Endothelial cell of umbilical vein (primary cell): ENCODE measurements around the gene FNBP1L. TPM values are rescaled to one million over a fixed set of nuclear protein-coding genes. Genes with fewer than 3 reads are reported as not detected.
A peak's percentile ranks its signal among the peaks of the same experiment; 100 is the strongest.

Source experiments
- BruUV-seq: library from RNA; stranded (reverse); fragments of 400-500 nt; replicated peaks from 2 replicates; lab custom pipeline; 2021; lab: Mats Ljungman, UMichigan
- CTCF ChIA-PET: fragments of 300-600, 350-600 bp; sonication (Branson Sonifier 250); formaldehyde crosslinking; loops from one replicate; lab custom pipeline; 2021; ENCODE audit warnings: antibody characterized with exemption, inconsistent platforms; lab: Charles Lee
- POLR2A ChIA-PET: fragments of 300-600, 350-600 bp; sonication (Branson Sonifier 250); formaldehyde crosslinking; loops from one replicate; lab custom pipeline; 2021; ENCODE audit warnings: antibody characterized with exemption, inconsistent platforms; lab: Charles Lee
- DNase-seq: peaks from one replicate; pipeline ENCODE4 v3.0.0-alpha.2; 2011; ENCODE audit warnings: low read depth, low spot score
- FAIRE-seq: peaks from 2 replicates; lab custom pipeline; 2011; peaks lifted over from hg19 to GRCh38; lab: Jason Lieb, UNC
- H2AFZ ChIP-seq: 2 replicates; pipeline ENCODE4 v1.6.0; 2012; ENCODE audit warnings: low read depth, low read length, control low read depth, inconsistent platforms
- H3K27ac ChIP-seq: 2 replicates; pipeline ENCODE4 v1.5.1; 2011; ENCODE audit warnings: low read depth, mild to moderate bottlenecking, control low read depth, low read length, moderate library complexity; ENCODE audit not compliant: insufficient read depth
- H3K27me3 ChIP-seq, 2 experiments: 2 replicates each; pipeline versions ENCODE4 v1.6.0 to v1.6.1; 2011; ENCODE audit warnings: low read length in 2 of 2, mixed read lengths in 1 of 2; ENCODE audit not compliant: control insufficient read depth in 2 of 2, insufficient read depth in 2 of 2
- H3K36me3 ChIP-seq, 2 experiments: 2 replicates in 1 of 2; 3 replicates in 1 of 2; pipeline ENCODE4 v1.5.1; 2011; ENCODE audit warnings: low read length in 2 of 2, mild to moderate bottlenecking in 1 of 2, moderate library complexity in 1 of 2; ENCODE audit not compliant: control insufficient read depth in 2 of 2, insufficient read depth in 2 of 2; ENCODE audit errors: extremely low read depth in 1 of 2
- H3K4me1 ChIP-seq: 3 replicates; pipeline ENCODE4 v1.5.1; 2011; ENCODE audit warnings: mild to moderate bottlenecking, low read length; ENCODE audit not compliant: control insufficient read depth, insufficient read depth; ENCODE audit errors: extremely low read depth
- H3K4me2 ChIP-seq: 2 replicates; pipeline ENCODE4 v1.6.1; 2011; ENCODE audit warnings: low read length, control low read depth, mixed read lengths; ENCODE audit not compliant: insufficient read depth
- H3K4me3 ChIP-seq, 3 experiments: fragments of 200-600 bp in 1 of 3; sonication (generic), shearing (Covaris generic) in 1 of 3; replicated peaks in 1 of 3; 2 replicates each; pipeline ENCODE4 v1.5.1; 2011 to 2016; ENCODE audit warnings: control low read depth in 3 of 3, low read length in 3 of 3, mild to moderate bottlenecking in 2 of 3, inconsistent platforms in 1 of 3, low read depth in 1 of 3, moderate library complexity in 1 of 3; ENCODE audit not compliant: insufficient read depth in 1 of 3
- H3K79me2 ChIP-seq: 2 replicates; pipeline ENCODE4 v1.6.0; 2012; ENCODE audit warnings: low read length, inconsistent platforms; ENCODE audit not compliant: control insufficient read depth, insufficient read depth
- H3K9ac ChIP-seq: replicated peaks from 2 replicates; pipeline ENCODE3; 2011; ENCODE audit warnings: low read length, control low read depth; ENCODE audit not compliant: insufficient read depth; ENCODE audit errors: extremely low read depth
- H3K9me1 ChIP-seq: replicated peaks from 3 replicates; pipeline ENCODE4 v1.6.0; 2011; ENCODE audit warnings: mild to moderate bottlenecking, low read length; ENCODE audit not compliant: control insufficient read depth, insufficient read depth; ENCODE audit errors: extremely low read depth
- H3K9me3 ChIP-seq: replicated peaks from 2 replicates; pipeline ENCODE4 v1.5.1; 2012; ENCODE audit warnings: low read length, inconsistent platforms; ENCODE audit not compliant: control insufficient read depth, insufficient read depth
- H4K20me1 ChIP-seq: replicated peaks from 2 replicates; pipeline ENCODE3; 2011; ENCODE audit warnings: mild to moderate bottlenecking, low read length; ENCODE audit not compliant: control insufficient read depth, insufficient read depth; ENCODE audit errors: extremely low read depth
- GATA2 ChIP-seq: IDR thresholded peaks from 2 replicates; pipeline ENCODE4 v1.7.0; 2011; ENCODE audit warnings: low read depth, mild to moderate bottlenecking, moderate library complexity, mixed read lengths, low read length; ENCODE audit not compliant: insufficient read length, insufficient read depth
- MYC ChIP-seq: IDR thresholded peaks from one replicate; pipeline ENCODE4 v1.6.1; 2011; ENCODE audit warnings: mild to moderate bottlenecking, low read depth, low read length
- POLR2AphosphoS5 ChIP-seq: IDR thresholded peaks from 2 replicates; pipeline ENCODE4 v1.6.1; 2012; ENCODE audit warnings: low read depth, mild to moderate bottlenecking, control low read depth, low read length, moderate library complexity; ENCODE audit not compliant: insufficient read depth
- dilution Hi-C: fragments of 300-500 bp; cut with MboI; formaldehyde crosslinking; loops from one replicate; pipeline ENCODE4 v1.15.0; 2019; ENCODE audit warnings: low sequenced_read_pairs; ENCODE audit not compliant: extremely low pct_ligation_motif_present
- intact Hi-C: fragments of 100-400 bp; cut with micrococcal nuclease; formaldehyde crosslinking; loops from one replicate; pipeline ENCODE4 v1.10.0; 2022
- polyA plus RNA-seq, 4 experiments: library from polyadenylated mRNA; depleted of rRNA in 3 of 4; stranded (reverse) in 3 of 4; unstranded in 1 of 4; fragments of >200 nt; gene quantifications; 2 replicates each; pipeline versions ENCODE4 v1.2.1 to v1.2.3, GENCODE V29; 2011 to 2012; ENCODE audit warnings: missing spikeins in 1 of 4
- total RNA-seq: library from RNA; stranded (reverse); gene quantifications from 2 replicates; pipeline ENCODE4 v1.2.3, GENCODE V29; 2021
- TF ChIP-seq, protein P1 (sequence below), 2 donors: IDR thresholded peaks; 1 replicate in 1 of 2; 2 replicates in 1 of 2; pipeline ENCODE4 v1.5.1; 2011; ENCODE audit warnings: low read length in 2 of 2, mild to moderate bottlenecking in 2 of 2, moderate library complexity in 2 of 2, control low read depth in 1 of 2, inconsistent platforms in 1 of 2, low read depth in 1 of 2; ENCODE audit not compliant: insufficient read depth in 1 of 2; ENCODE audit errors: extremely low read depth in 1 of 2

Gene FNBP1L
- total and polyA plus RNA-seq, 2 donors (not counting 3 experiments of a cell fraction or from before 2014, with no cell fraction given), result 28.1 to 56.4 TPM

- POLR2A ChIA-PET, result interaction anchor here (0.7 kb wide), 1 partner anchor 397 kb away, joined by 4 read pairs; no protein-coding TSS in a partner anchor
Measured at GRCh38 chr1:93448983-93449804, 1.3 kb downstream of the FNBP1L start.

More at GRCh38 chr1:93448983-93449804, 1.3 kb downstream of the FNBP1L start:
- Histone ChIP-seq H3K36me3 (no peaks in the 10 kb centered on the region), H4K20me1 (peaks cover 8% of the 10 kb centered on the region), H3K27me3 (no peaks in the 10 kb centered on the region), H3K9ac (peak overlapping the region; percentile 47), H3K79me2 (peaks cover 51% of the 10 kb centered on the region), H3K9me3 (no peaks in the 10 kb centered on the region), H3K4me3 (peak overlapping the region; percentile 14 to 70 (median 70)), H3K4me1 (peaks cover 28% of the 10 kb centered on the region), H3K27ac (peak overlapping the region; percentile 28), H2AFZ (peak overlapping the region; percentile 8), H3K4me2 (peak overlapping the region; percentile 86), H3K9me1 (no peaks in the 10 kb centered on the region)
- TF ChIP-seq, protein P1, sequence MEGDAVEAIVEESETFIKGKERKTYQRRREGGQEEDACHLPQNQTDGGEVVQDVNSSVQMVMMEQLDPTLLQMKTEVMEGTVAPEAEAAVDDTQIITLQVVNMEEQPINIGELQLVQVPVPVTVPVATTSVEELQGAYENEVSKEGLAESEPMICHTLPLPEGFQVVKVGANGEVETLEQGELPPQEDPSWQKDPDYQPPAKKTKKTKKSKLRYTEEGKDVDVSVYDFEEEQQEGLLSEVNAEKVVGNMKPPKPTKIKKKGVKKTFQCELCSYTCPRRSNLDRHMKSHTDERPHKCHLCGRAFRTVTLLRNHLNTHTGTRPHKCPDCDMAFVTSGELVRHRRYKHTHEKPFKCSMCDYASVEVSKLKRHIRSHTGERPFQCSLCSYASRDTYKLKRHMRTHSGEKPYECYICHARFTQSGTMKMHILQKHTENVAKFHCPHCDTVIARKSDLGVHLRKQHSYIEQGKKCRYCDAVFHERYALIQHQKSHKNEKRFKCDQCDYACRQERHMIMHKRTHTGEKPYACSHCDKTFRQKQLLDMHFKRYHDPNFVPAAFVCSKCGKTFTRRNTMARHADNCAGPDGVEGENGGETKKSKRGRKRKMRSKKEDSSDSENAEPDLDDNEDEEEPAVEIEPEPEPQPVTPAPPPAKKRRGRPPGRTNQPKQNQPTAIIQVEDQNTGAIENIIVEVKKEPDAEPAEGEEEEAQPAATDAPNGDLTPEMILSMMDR (IDR thresholded peaks at IDR 0.05; ENCODE audit: extremely low read depth in 1 of 2, insufficient read depth in 1 of 2, low read depth in 1 of 2, low read length in 2 of 2), result peak in 1 of 2 donors; percentile 21
- TF ChIP-seq POLR2AphosphoS5 (no peak), GATA2 (no peak), MYC (no peak)
- TSS peak; percentile 23 for BruUV-seq
- FAIRE-seq (peak; percentile 38), DNase-seq (peak; percentile 41)
- intact Hi-C loops, result loop anchor here (1.0 to 5.0 kb wide), 3 partner anchors 106 to 398 kb away; no protein-coding TSS in a partner anchor
- dilution Hi-C loops, result no loop called here
- CTCF ChIA-PET, result interaction anchor here (1.3 to 4.4 kb wide), 4 partner anchors 104 to 180 kb away, joined by 3 to 20 read pairs (median 8); no protein-coding TSS in a partner anchor
